Mononuclear cell (primary cell): ENCODE measurements around the gene ARHGAP27. TPM values are rescaled to one million over a fixed set of nuclear protein-coding genes. Genes with fewer than 3 reads are reported as not detected.
"Not testable (repeated sequence)": the region's sequence is repeated elsewhere in the genome, so short reads cannot be mapped to it uniquely, and the experiment has no call there.

Experiments used
- H3K27me3 ChIP-seq: 2 replicates; pipeline ENCODE4 v1.6.0; 2011; ENCODE audit warnings: low read length, control low read depth; ENCODE audit not compliant: insufficient read depth
- H3K4me1 ChIP-seq: 2 replicates; pipeline ENCODE4 v1.5.1; 2011; ENCODE audit warnings: mild to moderate bottlenecking, low read length, control low read depth; ENCODE audit not compliant: insufficient read depth
- H3K4me3 ChIP-seq: 2 replicates; pipeline ENCODE4 v1.5.1; 2011; ENCODE audit warnings: mild to moderate bottlenecking, low read length, moderate library complexity
- H3K9me3 ChIP-seq: 2 replicates; pipeline ENCODE4 v1.5.1; 2011; ENCODE audit warnings: low read depth, mild to moderate bottlenecking, control low read depth, low read length
- total RNA-seq: library from RNA; depleted of rRNA; stranded (reverse); fragments of >200 nt; gene quantifications from one replicate; pipeline ENCODE4 v1.2.3, GENCODE V29; 2012

ARHGAP27 gene, protein sequence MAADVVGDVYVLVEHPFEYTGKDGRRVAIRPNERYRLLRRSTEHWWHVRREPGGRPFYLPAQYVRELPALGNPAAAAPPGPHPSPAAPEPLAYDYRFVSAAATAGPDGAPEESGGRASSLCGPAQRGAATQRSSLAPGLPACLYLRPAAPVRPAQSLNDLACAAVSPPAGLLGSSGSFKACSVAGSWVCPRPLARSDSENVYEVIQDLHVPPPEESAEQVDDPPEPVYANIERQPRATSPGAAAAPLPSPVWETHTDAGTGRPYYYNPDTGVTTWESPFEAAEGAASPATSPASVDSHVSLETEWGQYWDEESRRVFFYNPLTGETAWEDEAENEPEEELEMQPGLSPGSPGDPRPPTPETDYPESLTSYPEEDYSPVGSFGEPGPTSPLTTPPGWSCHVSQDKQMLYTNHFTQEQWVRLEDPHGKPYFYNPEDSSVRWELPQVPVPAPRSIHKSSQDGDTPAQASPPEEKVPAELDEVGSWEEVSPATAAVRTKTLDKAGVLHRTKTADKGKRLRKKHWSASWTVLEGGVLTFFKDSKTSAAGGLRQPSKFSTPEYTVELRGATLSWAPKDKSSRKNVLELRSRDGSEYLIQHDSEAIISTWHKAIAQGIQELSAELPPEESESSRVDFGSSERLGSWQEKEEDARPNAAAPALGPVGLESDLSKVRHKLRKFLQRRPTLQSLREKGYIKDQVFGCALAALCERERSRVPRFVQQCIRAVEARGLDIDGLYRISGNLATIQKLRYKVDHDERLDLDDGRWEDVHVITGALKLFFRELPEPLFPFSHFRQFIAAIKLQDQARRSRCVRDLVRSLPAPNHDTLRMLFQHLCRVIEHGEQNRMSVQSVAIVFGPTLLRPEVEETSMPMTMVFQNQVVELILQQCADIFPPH
- total RNA-seq, result 41.3 TPM

DNA sequence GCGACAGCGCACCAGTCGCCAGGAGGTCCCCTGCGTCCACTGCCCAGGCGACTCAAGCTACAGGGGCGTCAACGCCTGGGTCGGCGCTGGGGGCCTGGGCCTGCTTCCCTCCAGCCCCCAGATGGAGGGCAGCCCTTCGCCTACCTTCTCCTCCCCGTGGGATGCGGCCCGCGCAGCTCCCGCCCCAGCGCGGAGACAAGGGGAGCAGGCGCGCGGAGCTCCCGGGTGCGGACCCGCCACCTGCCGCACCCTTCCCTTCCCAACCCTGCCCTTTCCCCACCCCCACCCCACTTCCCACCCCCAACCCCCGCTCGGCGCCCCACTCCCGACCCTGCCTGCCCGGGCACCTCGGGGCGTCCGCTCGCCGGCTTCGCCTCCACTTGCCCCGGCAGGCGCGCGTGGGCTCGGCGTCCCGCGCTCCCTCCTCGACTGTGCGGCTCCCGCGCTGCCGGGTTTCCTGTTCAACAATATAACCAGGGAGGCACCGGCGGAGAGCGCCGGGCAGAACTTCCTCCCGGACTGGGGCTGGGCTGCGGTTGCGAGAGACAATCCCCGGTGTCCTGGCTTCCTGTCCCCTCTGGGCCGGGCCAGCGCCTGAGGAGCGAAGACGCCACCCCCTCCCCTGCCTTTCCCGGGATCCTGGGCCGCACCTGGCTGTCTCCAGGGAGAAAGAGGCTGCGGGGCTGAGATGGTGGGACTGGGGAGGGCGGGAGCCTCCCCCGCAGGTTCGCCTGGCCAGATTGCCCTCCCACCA is at the start of gene ARHGAP27:
TSS of gene ARHGAP27 (minus strand) at position 466 of the 754 bp plus-strand sequence. CDS start 2,591 bp downstream, outside the sequence.
- H3K9me3 ChIP-seq, result no peaks in the 10 kb centered on the region
- H3K4me3 ChIP-seq, result peak within 1 kb of the TSS; percentile 64
- H3K27me3 ChIP-seq, result no peaks in the 10 kb centered on the region
- peaks cover 50% of the 10 kb centered on the region for H3K4me1 ChIP-seq

DNA sequence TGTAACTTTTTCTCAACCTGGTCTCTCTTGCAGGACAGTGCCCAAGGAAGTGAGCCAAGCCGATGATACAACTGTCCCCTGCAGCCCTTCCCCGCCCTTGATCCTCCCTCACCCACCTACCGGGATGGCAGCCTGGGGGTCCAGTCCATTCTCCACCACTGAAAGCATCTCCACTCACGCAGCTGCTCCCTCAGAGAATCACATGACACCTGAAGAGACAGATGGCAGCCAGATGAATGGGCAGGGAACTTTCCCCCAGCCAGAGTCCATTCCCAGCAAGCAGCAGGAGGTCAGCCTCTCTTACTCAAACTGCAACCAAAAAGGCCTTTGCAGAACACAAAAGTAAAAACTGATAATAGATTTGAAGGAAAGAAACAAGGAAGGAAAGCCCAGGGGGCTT is 49.6 kb upstream of the ARHGAP27 start:
- not testable (repeated sequence) for H3K27me3 ChIP-seq, H3K4me3 ChIP-seq, H3K9me3 ChIP-seq
- H3K4me1 ChIP-seq, result peaks cover 23% of the 10 kb centered on the region

DNA sequence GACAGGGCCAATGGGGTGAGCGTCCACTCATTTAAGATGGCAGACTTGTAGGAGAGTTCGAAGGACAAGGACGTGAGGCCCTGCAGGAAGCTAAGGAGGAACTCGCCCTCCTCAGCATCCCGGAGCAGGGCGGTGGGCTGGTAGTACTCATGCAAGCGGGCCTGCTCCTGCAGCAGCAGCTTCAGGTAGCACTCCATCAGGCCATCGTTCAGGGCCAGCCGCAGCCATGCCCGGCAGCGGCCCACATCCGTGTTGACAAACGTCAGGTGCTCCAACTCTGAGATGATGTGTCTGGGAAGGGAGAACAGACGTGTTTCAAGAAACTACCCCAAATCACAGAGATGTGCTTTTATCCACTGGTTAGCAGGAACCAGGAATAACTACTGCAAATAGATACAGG is 42.8 kb upstream of the ARHGAP27 start:
- not testable (repeated sequence) for H3K4me1 ChIP-seq, H3K4me3 ChIP-seq, H3K9me3 ChIP-seq, H3K27me3 ChIP-seq

DNA sequence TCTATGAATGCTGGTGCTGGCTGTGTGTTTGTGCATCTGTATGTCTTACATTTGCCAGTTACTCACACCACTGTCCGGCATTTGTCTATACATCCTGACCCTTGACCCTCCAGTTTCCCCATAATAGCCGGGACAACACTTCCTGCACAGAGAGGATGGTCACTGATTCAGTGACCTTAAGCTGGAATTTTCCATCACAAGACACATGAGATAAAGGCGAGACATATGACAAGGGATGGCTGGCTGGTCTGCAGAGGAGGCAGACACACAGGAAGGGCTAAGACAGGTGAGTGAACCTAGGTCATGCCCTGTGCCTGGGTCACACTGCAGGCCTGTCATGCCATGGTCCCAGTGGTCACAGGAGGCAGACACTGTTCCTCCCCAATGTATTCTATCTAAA is 39.6 kb upstream of the ARHGAP27 start:
- not testable (repeated sequence) for H3K27me3 ChIP-seq, H3K9me3 ChIP-seq, H3K4me3 ChIP-seq, H3K4me1 ChIP-seq

DNA sequence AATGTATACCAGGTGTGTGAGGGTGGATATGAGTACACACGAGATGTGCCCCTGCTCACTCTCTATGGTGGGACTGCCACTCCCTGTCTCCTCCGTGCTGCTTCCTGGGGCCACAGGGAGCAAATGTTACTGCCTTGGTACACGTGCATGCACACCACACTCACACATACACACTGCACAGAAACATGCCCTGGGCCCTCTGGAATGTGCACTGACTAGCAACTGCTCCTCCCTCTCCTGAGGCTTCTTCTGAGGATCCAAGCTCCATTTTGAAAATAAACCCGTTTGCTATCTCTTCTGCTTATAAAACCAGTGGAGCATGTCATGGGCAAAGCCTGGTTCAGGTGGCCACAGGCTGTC is 36.5 kb upstream of the ARHGAP27 start:
- not testable (repeated sequence) for H3K4me3 ChIP-seq

DNA sequence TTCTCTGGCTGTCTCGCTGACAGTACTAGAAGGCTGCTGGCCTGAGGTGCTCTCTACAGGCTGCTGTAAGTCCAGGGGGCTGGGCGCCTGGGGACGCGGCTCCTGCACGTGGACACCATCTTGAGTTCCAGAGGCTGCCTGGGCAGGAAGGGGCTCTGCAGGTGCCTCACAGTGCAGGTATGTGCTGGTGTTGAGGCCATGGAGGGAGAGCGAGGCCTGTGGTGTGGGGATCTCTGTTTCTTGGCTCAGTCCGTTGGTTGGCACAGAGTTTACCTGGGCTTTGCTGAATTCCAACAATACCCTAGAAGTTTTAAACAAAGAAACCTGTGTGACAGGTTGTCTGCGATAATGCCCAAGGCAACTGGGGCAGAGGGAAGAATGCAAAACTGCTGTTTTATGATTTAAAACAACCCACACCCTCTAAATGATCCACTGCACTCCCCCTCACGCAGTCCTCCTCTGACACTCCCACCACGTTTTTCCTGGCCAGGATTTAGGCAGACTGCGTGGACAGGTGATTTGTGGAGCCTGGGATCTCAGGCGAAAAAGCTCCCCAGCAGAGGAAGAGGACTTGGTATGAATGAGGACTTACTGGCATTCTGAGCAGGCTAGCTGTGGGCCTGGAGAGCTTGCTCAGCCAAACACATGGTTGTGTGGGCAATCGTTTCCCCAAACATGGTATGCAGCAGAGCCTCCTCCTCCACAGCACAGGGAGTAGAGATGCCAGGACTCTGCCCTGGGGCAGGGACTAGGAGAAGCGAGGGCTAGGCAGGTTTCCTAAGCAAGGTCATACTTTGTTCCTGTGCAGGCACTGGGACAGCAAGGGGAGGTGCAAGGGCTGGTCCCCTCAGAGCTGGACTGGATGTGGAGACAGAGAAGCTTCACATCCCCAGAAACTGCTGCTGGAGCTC is 35.9 kb upstream of the ARHGAP27 start:
- not testable (repeated sequence) for H3K4me1 ChIP-seq, H3K4me3 ChIP-seq, H3K9me3 ChIP-seq

More for the DNA sequence above, 36.5 kb upstream of the ARHGAP27 start:
- H3K27me3 ChIP-seq, H3K9me3 ChIP-seq, H3K4me1 ChIP-seq: not testable (repeated sequence)

DNA sequence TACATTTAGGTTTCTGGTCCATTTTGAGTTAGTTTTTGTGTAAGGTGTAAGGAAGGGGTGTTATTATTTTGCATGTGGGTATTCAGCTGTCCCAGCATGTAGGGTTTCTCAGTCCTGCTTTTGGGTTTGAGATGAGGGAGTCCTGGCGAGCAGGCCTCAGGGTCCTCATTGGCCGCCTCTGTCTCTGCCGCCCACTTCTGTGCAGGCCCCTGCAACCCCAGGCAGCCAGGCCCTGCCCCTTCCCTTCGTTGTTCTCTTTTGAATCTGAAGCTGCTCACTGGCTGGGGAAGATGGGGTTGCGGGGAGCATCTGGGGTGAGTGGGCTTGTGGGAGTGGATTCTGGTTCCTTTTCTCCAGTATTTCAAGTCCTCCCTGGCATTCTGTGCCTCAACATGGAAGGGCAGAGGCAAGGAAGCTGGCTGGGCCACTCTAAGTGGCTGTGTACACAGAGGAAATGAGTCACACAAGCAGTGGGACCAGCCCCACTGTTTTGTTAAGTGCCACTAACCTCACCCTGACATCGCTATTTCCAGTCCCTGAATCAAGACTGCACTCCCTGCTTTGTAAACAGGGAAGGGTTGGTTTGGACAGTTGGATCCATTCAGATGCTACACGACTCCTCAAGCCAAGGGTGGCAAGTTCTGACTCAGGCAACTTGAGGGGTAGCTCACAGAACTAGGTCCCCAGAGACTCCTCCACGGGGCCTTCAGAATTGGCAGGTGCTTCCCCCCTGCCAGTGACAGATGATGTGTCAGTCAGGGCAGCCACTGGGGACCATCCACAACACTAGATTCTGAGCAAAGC is 29.1 kb upstream of the ARHGAP27 start:
- not testable (repeated sequence) for H3K27me3 ChIP-seq, H3K9me3 ChIP-seq, H3K4me1 ChIP-seq, H3K4me3 ChIP-seq

More for the DNA sequence above, 35.9 kb upstream of the ARHGAP27 start:
- not testable (repeated sequence) for H3K27me3 ChIP-seq

DNA sequence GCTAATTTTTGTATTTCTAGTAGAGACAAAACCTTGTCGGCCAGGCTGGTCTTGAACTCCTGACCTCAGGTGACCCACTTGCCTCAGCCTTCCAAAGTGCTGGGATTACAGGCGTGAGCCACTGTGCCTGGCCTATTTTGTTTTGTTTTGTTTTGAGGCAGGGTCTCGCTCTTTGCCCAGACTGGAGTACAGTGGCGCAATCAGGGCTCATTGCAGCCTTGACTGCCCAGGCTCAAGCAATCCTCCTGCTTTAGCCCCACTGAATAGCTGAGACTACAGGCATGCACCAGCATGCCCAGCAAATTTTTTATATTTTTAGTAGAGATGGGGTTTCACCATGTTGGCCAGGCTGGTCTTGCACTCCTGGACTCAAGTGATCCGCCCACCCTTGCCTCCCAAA is 27.8 kb upstream of the ARHGAP27 start:
- not testable (repeated sequence) for H3K4me3 ChIP-seq, H3K4me1 ChIP-seq, H3K9me3 ChIP-seq, H3K27me3 ChIP-seq

DNA sequence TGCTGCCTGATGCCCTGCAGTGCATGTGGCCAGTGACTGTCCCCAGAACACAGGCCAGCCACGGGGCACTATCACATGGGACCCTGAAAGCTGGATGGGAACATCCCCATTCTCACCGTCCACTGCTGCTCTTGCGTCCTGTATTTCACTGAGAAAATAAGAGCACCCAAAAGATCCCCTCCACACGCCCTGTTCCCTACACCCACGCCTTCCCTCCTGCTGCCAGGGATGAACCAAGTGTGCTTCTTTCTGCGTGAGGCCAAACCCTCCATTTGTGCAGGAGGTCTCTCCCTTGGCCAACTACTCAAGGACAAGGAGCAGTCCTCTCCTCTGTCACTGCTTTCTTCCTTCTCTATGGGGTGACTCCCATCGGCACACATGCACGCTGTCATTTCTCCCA is 21.7 kb upstream of the ARHGAP27 start:
- not testable (repeated sequence) for H3K4me3 ChIP-seq, H3K4me1 ChIP-seq, H3K27me3 ChIP-seq

DNA sequence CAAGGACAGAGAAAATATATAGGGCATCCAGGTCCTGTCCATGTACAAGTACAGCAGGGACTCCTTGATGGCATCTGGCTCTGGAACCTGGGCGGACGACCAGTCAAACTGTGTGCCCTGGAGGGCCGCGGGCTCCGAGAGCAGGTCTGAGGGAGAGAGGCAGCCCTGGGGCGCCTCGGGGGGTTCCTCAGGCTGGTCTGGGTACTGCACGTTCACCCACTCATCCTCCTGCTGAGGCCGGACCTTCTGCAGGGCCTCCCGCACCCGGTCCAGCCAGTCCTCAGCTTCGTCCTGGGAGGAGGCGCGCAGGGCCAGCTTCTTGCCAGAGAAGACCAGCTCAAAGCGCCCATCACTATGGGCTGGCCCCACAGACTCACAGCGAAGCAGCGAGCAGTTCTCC is 21.1 kb upstream of the ARHGAP27 start:
- H3K4me1 ChIP-seq, H3K4me3 ChIP-seq, H3K27me3 ChIP-seq, H3K9me3 ChIP-seq: not testable (repeated sequence)

More for the DNA sequence above, 21.7 kb upstream of the ARHGAP27 start:
- not testable (repeated sequence) for H3K9me3 ChIP-seq

DNA sequence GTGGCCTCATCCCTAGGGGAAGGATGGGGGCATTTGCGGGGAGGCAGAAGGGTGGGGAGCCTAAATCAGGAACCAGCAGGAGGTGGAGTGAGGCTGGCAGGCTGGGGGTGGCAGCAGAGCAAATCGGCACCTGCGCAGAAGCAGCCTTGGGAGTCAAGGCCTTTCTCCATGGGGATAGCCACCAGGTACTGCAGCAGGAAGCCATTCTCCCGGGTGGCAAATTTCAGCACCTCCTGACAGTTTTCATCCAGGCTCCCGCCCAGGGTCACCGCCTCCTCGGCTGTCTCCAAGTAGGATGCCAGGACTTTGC is 20.5 kb upstream of the ARHGAP27 start:
- H3K4me3 ChIP-seq, H3K9me3 ChIP-seq, H3K27me3 ChIP-seq, H3K4me1 ChIP-seq: not testable (repeated sequence)

DNA sequence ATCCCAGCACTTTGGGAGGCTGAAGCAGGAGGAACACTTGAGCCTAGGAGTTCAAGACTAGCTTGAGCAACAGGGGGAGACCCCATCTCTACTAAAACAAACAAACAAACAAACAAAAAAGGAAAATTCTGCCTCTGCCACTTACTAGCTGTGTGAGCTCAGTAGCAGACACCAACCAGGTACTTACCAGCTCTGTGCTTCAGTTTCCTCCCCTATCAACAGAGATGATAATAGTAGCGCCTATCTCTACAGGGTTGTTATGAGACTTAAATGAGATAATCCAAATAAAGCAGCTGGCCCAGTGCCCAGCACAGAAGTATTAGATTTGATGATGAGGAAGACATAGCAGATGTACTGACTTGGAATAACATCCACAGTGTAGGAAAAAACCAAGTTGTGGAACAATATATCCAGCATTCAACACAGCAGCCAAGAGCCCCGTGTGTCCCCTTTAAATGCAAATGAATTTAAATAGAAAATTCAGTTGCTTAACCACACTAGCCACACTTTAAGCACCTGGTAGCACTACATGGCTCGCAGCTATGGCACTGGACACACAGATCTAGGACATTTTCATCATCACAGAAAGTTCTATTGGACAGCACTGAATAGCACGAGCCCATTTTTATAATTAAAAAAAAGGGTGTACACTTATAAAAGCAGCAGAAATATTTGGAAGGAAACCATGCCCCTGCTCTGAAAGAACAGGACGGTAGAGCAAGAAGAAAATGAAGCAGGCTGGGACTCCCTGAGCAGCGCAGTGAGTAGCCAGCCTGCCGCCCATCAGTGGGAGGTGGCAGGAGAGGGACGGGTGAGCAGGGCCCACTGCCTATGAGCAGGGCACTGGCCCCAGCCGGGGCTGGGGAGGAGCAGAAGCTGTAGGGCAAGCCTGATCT is 19.9 kb upstream of the ARHGAP27 start:
- not testable (repeated sequence) for H3K4me1 ChIP-seq, H3K4me3 ChIP-seq, H3K9me3 ChIP-seq, H3K27me3 ChIP-seq

DNA sequence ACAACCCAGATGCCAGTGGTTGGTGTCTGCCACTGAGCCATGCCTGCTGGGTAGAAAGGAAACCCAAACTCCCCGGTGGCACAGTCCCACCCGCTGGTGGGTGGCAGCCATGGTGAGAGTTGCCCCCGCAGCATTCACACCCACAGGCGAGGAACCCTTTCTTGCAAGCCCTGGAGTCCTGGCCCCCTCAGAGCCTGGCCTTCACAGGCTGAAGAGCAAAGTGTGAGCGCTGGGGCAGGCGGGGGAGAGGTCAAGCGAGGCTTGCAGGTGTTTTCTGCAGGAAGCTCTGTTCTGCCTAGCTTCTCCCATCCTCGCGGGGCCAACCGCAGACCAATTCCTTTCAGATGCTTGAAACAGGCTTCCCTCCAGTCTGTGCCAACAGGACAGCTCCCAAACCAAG is 19.0 kb upstream of the ARHGAP27 start:
- H3K9me3 ChIP-seq, H3K4me3 ChIP-seq, H3K4me1 ChIP-seq, H3K27me3 ChIP-seq: not testable (repeated sequence)
